Measurements from ENCODE around the gene ZNF438. TPM values are rescaled to one million over a fixed set of nuclear protein-coding genes. Genes with fewer than 3 reads are reported as not detected.

The ZNF438 gene
- total and polyA plus RNA-seq, 2 of the 8 experiments (the other 6 are each of a cell fraction or from before 2014, with no cell fraction given), result 0.95 to 1.7 TPM

DNA sequence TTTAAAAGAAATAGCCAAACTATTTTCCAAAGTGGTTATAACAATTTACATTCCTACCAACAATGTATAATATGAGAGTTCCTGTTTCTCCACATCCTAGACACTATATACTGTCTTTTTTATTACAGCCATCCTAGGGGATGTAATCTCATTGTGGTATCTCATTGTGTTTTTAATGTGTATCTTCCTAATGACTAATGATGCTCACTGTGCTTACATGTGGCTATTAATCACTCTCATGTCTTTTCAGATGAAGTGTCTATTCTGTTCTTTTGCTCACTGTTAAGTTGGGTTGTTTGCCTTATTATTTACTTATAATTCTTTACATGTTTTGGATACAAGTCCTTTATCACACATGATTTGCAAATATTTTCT lies 71.8 kb downstream of the ZNF438 start:
- H3K9me3 ChIP-seq (ENCODE audit: insufficient read depth in 2 of 2, low read depth in 1 of 2, low read length in 1 of 2), result no peaks in the 10 kb centered on the region
- H3K56ac ChIP-seq (replicated peaks; ENCODE audit: insufficient read length, low read depth, low read length), result no peak overlapping the region
- no peaks in the 10 kb centered on the region for H3K27me3 ChIP-seq (replicated peaks in 1 of 4; ENCODE audit: control insufficient read depth in 3 of 4, extremely low read depth in 1 of 4, insufficient read depth in 3 of 4, low read length in 3 of 4)
- no peak overlapping the region for H2AFZ ChIP-seq (ENCODE audit: low read length)
- POLR2A ChIA-PET (ENCODE audit: partially characterized antibody), result no interaction called here
- no peak overlapping the region for H2BK12ac ChIP-seq (ENCODE audit: low read depth, low read length)
- H3K4me3 ChIP-seq (ENCODE audit: extremely low read depth in 1 of 4, insufficient read depth in 2 of 4, low read depth in 3 of 4, low read length in 4 of 4), result no peak overlapping the region
- no peaks in the 10 kb centered on the region for H3K23me2 ChIP-seq (ENCODE audit: low read depth, low read length)
- H3K4me1 ChIP-seq (replicated peaks in 1 of 4; ENCODE audit: control insufficient read depth in 3 of 4, insufficient read depth in 4 of 4, low read length in 3 of 4), result no peaks in the 10 kb centered on the region
- no peaks in the 10 kb centered on the region for H3K36me3 ChIP-seq (ENCODE audit: control insufficient read depth in 2 of 4, insufficient read depth in 4 of 4, low read length in 3 of 4)
- no peaks in the 10 kb centered on the region for H4K20me1 ChIP-seq (replicated peaks in 1 of 2; ENCODE audit: control insufficient read depth in 1 of 2, insufficient read depth in 2 of 2, low read length in 2 of 2)
- H3K23ac ChIP-seq (ENCODE audit: insufficient read length), result no peak overlapping the region
- no peaks in the 10 kb centered on the region for H3K79me2 ChIP-seq (ENCODE audit: control insufficient read depth in 1 of 2, insufficient read depth in 2 of 2, low read length in 2 of 2)
- no peak overlapping the region for H2BK20ac ChIP-seq (ENCODE audit: low read length)
- no peak overlapping the region for H2BK120ac ChIP-seq (replicated peaks; ENCODE audit: low read depth, low read length)
- no peak for FAIRE-seq
- H4K8ac ChIP-seq (ENCODE audit: extremely low read depth, insufficient read depth, low read length), result no peak overlapping the region
- no peak overlapping the region for H2AK5ac ChIP-seq (ENCODE audit: low read depth, low read length)
- no peak overlapping the region for H3K14ac ChIP-seq (ENCODE audit: insufficient read length)
- no peak overlapping the region for H3K27ac ChIP-seq (ENCODE audit: low read depth, low read length)
- no peak overlapping the region for H4K91ac ChIP-seq (replicated peaks; ENCODE audit: insufficient read length, low read length)
- H3K9ac ChIP-seq (replicated peaks in 1 of 4; ENCODE audit: extremely low read depth in 1 of 4, low read depth in 3 of 4, low read length in 3 of 4), result no peak overlapping the region
- H4K5ac ChIP-seq (ENCODE audit: insufficient read length, low read depth, low read length), result no peak overlapping the region
- DNase-seq (ENCODE audit: low read depth in 1 of 2, low spot score in 2 of 2), result no peak
- H2BK5ac ChIP-seq (ENCODE audit: low read depth, low read length), result no peak overlapping the region
- H2BK15ac ChIP-seq (ENCODE audit: low read length), result no peak overlapping the region
- no peaks in the 10 kb centered on the region for H3K79me1 ChIP-seq (ENCODE audit: low read depth, low read length)
- CTCF ChIA-PET (ENCODE audit: partially characterized antibody), result no interaction called here
- H3K18ac ChIP-seq (ENCODE audit: extremely low read depth, low read length), result no peak overlapping the region
- H3K4ac ChIP-seq (replicated peaks; ENCODE audit: insufficient read length, low read depth, low read length), result no peak overlapping the region
- no peak overlapping the region for H3K4me2 ChIP-seq (ENCODE audit: insufficient read depth in 1 of 2, low read depth in 2 of 2, low read length in 2 of 2)
- TF ChIP-seq SIN3A (conservative IDR thresholded peaks at IDR 0.05 in 1 of 2, IDR thresholded peaks at IDR 0.05 in 1 of 2; ENCODE audit: low read depth in 1 of 2, low read length in 2 of 2) (no peak), SIX5 (IDR thresholded peaks at IDR 0.05; ENCODE audit: low read depth, low read length) (no peak), SRF (IDR thresholded peaks at IDR 0.05; ENCODE audit: low read depth, low read length) (no peak), CEBPB (IDR thresholded peaks at IDR 0.05; ENCODE audit: low read depth, low read length) (no peak), SP4 (IDR thresholded peaks at IDR 0.05; ENCODE audit: low read length) (no peak), MAFK (IDR thresholded peaks at IDR 0.05; ENCODE audit: low read depth, low read length) (no peak), RAD21 (IDR thresholded peaks at IDR 0.05 in 1 of 2, conservative IDR thresholded peaks at IDR 0.05 in 1 of 2; ENCODE audit: low read depth in 2 of 2, low read length in 2 of 2) (no peak), EZH2 (IDR thresholded peaks at IDR 0.05; ENCODE audit: low read depth, low read length, severe bottlenecking) (no peak), EP300 (IDR thresholded peaks at IDR 0.05; ENCODE audit: borderline replicate concordance in 1 of 2, low read depth in 2 of 2, low read length in 2 of 2) (no peak), JUND (IDR thresholded peaks at IDR 0.05; ENCODE audit: low read length) (no peak), POLR2A (IDR thresholded peaks at IDR 0.05; ENCODE audit: control extremely low read depth in 1 of 2, low read depth in 2 of 2, low read length in 2 of 2) (no peak)
- TF ChIP-seq, protein P1, sequence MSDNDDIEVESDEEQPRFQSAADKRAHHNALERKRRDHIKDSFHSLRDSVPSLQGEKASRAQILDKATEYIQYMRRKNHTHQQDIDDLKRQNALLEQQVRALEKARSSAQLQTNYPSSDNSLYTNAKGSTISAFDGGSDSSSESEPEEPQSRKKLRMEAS (IDR thresholded peaks at IDR 0.05), result no peak
- TF ChIP-seq, protein P2, sequence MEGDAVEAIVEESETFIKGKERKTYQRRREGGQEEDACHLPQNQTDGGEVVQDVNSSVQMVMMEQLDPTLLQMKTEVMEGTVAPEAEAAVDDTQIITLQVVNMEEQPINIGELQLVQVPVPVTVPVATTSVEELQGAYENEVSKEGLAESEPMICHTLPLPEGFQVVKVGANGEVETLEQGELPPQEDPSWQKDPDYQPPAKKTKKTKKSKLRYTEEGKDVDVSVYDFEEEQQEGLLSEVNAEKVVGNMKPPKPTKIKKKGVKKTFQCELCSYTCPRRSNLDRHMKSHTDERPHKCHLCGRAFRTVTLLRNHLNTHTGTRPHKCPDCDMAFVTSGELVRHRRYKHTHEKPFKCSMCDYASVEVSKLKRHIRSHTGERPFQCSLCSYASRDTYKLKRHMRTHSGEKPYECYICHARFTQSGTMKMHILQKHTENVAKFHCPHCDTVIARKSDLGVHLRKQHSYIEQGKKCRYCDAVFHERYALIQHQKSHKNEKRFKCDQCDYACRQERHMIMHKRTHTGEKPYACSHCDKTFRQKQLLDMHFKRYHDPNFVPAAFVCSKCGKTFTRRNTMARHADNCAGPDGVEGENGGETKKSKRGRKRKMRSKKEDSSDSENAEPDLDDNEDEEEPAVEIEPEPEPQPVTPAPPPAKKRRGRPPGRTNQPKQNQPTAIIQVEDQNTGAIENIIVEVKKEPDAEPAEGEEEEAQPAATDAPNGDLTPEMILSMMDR (IDR thresholded peaks at IDR 0.05; ENCODE audit: control extremely low read depth in 1 of 3, insufficient read depth in 1 of 3, low read depth in 1 of 3, low read length in 3 of 3), result no peak
